Measurements from ENCODE around the gene FERMT3.
"Not testable (repeated sequence)": the region's sequence is repeated elsewhere in the genome, so short reads cannot be mapped to it uniquely, and the experiment has no call there.

- TF ChIP-seq CREB5 (CRISPR knock-in tag; IDR thresholded peaks at IDR 0.05; ENCODE audit: low read depth); ISL1 (CRISPR knock-in tag; IDR thresholded peaks at IDR 0.05); ZFP3 (CRISPR knock-in tag; IDR thresholded peaks at IDR 0.05); RARB (CRISPR knock-in tag; IDR thresholded peaks at IDR 0.05); ZNF70 (CRISPR knock-in tag; IDR thresholded peaks at IDR 0.05); TOX (CRISPR knock-in tag; IDR thresholded peaks at IDR 0.05; ENCODE audit: borderline replicate concordance); SNAI2 (CRISPR knock-in tag; IDR thresholded peaks at IDR 0.05); PPARA (CRISPR knock-in tag; IDR thresholded peaks at IDR 0.05; ENCODE audit: borderline replicate concordance); ARNTL (CRISPR knock-in tag; IDR thresholded peaks at IDR 0.05; ENCODE audit: borderline replicate concordance, low read depth): not testable (repeated sequence)
Measured at GRCh38 chr11:64246621-64246870, 40.0 kb downstream of the FERMT3 start.
